Uterus (tissue), 2 donors: Measurements from ENCODE around the gene ABI1.

Source experiments
- POLR2A ChIP-seq, 2 donors: fragments of 450-650 bp; IDR thresholded peaks; one replicate each; pipeline ENCODE4 v1.6.1; 2016; ENCODE audit warnings: antibody characterized with exemption in 2 of 2, mild to moderate bottlenecking in 1 of 2, moderate library complexity in 1 of 2
- TF ChIP-seq, protein P1 (sequence below), 4 experiments: fragments of 200-600 bp in 2 of 4; fragments of 450-650 bp in 2 of 4; sonication (generic) in 2 of 4; IDR thresholded peaks; one replicate each; pipeline ENCODE4 v1.5.1; 2016 to 2019; ENCODE audit warnings: antibody characterized with exemption in 4 of 4, mild to moderate bottlenecking in 2 of 4, moderate library complexity in 1 of 4

DNA sequence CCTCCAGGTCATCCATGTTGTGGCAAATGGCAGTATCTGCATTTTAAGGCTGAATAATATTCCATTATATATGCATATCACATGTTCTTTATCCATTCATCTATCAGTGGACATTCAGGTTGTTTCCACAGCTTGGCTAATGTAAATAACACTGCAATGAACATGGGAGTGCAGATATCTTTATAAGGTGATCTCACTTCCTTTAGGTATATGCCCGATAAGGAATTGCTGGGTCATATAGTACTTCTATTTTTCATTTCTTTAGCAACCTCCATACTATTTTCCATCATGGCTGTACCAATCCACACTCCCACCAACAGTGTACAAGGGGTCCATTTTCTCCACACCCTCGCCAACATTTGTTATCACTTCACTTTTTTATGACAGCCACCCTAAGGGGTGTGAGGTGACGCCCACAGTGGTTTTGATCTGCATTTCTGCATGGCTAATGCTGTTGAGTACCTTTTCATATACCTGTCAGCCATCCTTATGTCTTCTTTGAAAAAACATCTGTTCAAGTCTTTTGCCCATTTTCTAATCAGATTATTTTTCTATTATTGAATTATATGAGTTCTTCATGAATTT is 18.9 kb downstream of the ABI1 start:
- TF ChIP-seq, protein P1, sequence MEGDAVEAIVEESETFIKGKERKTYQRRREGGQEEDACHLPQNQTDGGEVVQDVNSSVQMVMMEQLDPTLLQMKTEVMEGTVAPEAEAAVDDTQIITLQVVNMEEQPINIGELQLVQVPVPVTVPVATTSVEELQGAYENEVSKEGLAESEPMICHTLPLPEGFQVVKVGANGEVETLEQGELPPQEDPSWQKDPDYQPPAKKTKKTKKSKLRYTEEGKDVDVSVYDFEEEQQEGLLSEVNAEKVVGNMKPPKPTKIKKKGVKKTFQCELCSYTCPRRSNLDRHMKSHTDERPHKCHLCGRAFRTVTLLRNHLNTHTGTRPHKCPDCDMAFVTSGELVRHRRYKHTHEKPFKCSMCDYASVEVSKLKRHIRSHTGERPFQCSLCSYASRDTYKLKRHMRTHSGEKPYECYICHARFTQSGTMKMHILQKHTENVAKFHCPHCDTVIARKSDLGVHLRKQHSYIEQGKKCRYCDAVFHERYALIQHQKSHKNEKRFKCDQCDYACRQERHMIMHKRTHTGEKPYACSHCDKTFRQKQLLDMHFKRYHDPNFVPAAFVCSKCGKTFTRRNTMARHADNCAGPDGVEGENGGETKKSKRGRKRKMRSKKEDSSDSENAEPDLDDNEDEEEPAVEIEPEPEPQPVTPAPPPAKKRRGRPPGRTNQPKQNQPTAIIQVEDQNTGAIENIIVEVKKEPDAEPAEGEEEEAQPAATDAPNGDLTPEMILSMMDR (IDR thresholded peaks at IDR 0.05) = no peak
- TF ChIP-seq POLR2A (IDR thresholded peaks at IDR 0.05) = no peak
